HepG2 (cell line): ENCODE data around the gene ZNF474. TPM values are rescaled to one million over a fixed set of nuclear protein-coding genes. Genes with fewer than 3 reads are reported as not detected.

ENCODE experiments used
- ATAC-seq: fragments of 200-7000 bp; cut with Tn5 transposase; 3 replicates; pipeline ENCODE4 v1.9.1; 2020; ENCODE audit warnings: mild to moderate bottlenecking, moderate library complexity
- BruUV-seq: library from RNA; stranded (reverse); fragments of 400-500 nt; replicated peaks from 2 replicates; lab custom pipeline; 2021; lab: Mats Ljungman, UMichigan
- CTCF ChIA-PET: fragments of 300-600 bp; formaldehyde crosslinking; extraction: SDS; loops from one replicate; lab custom pipeline; 2021; ENCODE audit warnings: low total read pairs, inconsistent platforms, low intra/inter-chr PET ratio; lab: Yijun Ruan, JAX
- POLR2A ChIA-PET: fragments of 350-600 bp; sonication (Branson Sonifier 250); formaldehyde crosslinking; loops from one replicate; lab custom pipeline; 2020; ENCODE audit warnings: antibody characterized with exemption, inconsistent platforms; lab: Yijun Ruan, JAX
- DNase-seq: peaks from one replicate; pipeline ENCODE4 v3.0.0-alpha.2; 2015; ENCODE audit warnings: low spot score
- FAIRE-seq: peaks from 3 replicates; lab custom pipeline; 2011; peaks lifted over from hg19 to GRCh38; lab: Jason Lieb, UNC
- H2AFZ ChIP-seq: one replicate; pipeline ENCODE4 v1.6.1; 2011; ENCODE audit warnings: low read length, inconsistent platforms
- H3K27ac ChIP-seq: fragments of 300-600 bp; 3 replicates; pipeline ENCODE4 v1.8.0; 2011; ENCODE audit warnings: mixed run types, mild to moderate bottlenecking, mixed read lengths, low read length, inconsistent platforms; ENCODE audit not compliant: insufficient read depth; ENCODE audit errors: extremely low read length
- H3K27me3 ChIP-seq, 2 experiments: fragments of 200-600 bp in 1 of 2; 2 replicates in 1 of 2; 3 replicates in 1 of 2; pipeline versions ENCODE4 v1.6.0 to v1.8.0; 2011; ENCODE audit warnings: low read length in 2 of 2, mild to moderate bottlenecking in 2 of 2, moderate library complexity in 2 of 2, inconsistent platforms in 1 of 2; ENCODE audit not compliant: insufficient read depth in 2 of 2, control insufficient read depth in 1 of 2
- H3K36me3 ChIP-seq, 2 experiments: fragments of 200-600 bp in 1 of 2; replicated peaks in 1 of 2; 2 replicates in 1 of 2; 3 replicates in 1 of 2; pipeline versions ENCODE4 v1.5.1 to v1.8.0; 2011; ENCODE audit warnings: low read length in 2 of 2, inconsistent platforms in 1 of 2; ENCODE audit not compliant: insufficient read depth in 2 of 2, control insufficient read depth in 1 of 2
- H3K4me1 ChIP-seq: 2 replicates; pipeline ENCODE4 v1.5.1; 2012; ENCODE audit warnings: low read length, inconsistent platforms; ENCODE audit not compliant: insufficient read depth
- H3K4me2 ChIP-seq: 2 replicates; pipeline ENCODE4 v1.6.0; 2011; ENCODE audit warnings: low read depth, low read length, inconsistent platforms
- H3K4me3 ChIP-seq, 3 experiments: fragments of 200-600 bp in 1 of 3; sonication (generic), shearing (Covaris generic) in 1 of 3; replicated peaks in 1 of 3; 2 replicates each; pipeline ENCODE4 v1.5.1; 2011 to 2016; ENCODE audit warnings: low read length in 3 of 3, inconsistent platforms in 2 of 3, low read depth in 2 of 3, mild to moderate bottlenecking in 2 of 3, control low read depth in 1 of 3, mixed read lengths in 1 of 3; ENCODE audit not compliant: insufficient read depth in 1 of 3
- H3K79me2 ChIP-seq: one replicate; pipeline ENCODE4 v1.6.1; 2011; ENCODE audit warnings: low read length, inconsistent platforms; ENCODE audit not compliant: insufficient read depth
- H3K9ac ChIP-seq: 2 replicates; pipeline ENCODE4 v1.6.0; 2011; ENCODE audit warnings: mild to moderate bottlenecking, low read depth, low read length, inconsistent platforms; ENCODE audit not compliant: insufficient read depth
- H3K9me3 ChIP-seq: 2 replicates; pipeline ENCODE4 v1.5.1; 2012; ENCODE audit warnings: mild to moderate bottlenecking, low read length
- H4K20me1 ChIP-seq: 2 replicates; pipeline ENCODE4 v1.6.0; 2011; ENCODE audit warnings: inconsistent platforms, mild to moderate bottlenecking, low read length, moderate library complexity; ENCODE audit not compliant: insufficient read depth
- ETV5 ChIP-seq: IDR thresholded peaks from 2 replicates; pipeline ENCODE4 v1.6.1; 2018; ENCODE audit warnings: missing biosample characterization, missing genetic modification reagents, inconsistent platforms, borderline replicate concordance
- FOXA1 ChIP-seq, 2 experiments: fragments of 450-650 bp in 1 of 2; sonication (generic) in 1 of 2; formaldehyde crosslinking in 1 of 2; IDR thresholded peaks; 2 replicates each; pipeline versions ENCODE4 v1.4.0 to v1.6.1; 2016 to 2020; ENCODE audit warnings: missing genetic modification reagents in 1 of 2
- IRF2 ChIP-seq: IDR thresholded peaks from 2 replicates; pipeline ENCODE4 v1.6.1; 2018; ENCODE audit warnings: missing genetic modification reagents, missing compliant biosample characterization
- JDP2 ChIP-seq: sonication (generic); formaldehyde crosslinking; IDR thresholded peaks from 2 replicates; pipeline ENCODE4 v1.8.1; 2022; ENCODE audit warnings: missing genetic modification reagents, borderline replicate concordance
- MAFG ChIP-seq: sonication (generic); formaldehyde crosslinking; IDR thresholded peaks from 2 replicates; pipeline ENCODE4 v1.5.1; 2020; ENCODE audit warnings: mild to moderate bottlenecking, missing genetic modification reagents
- MED1 ChIP-seq: sonication (generic); formaldehyde crosslinking; IDR thresholded peaks from 2 replicates; pipeline ENCODE4 v1.4.0; 2020; ENCODE audit warnings: missing genetic modification reagents
- NFKBIZ ChIP-seq: IDR thresholded peaks from 2 replicates; pipeline ENCODE4 v1.6.1; 2018; ENCODE audit warnings: missing genetic modification reagents, missing compliant biosample characterization
- NR3C1 ChIP-seq: sonication (generic); formaldehyde crosslinking; IDR thresholded peaks from 2 replicates; pipeline ENCODE4 v1.4.0; 2020; ENCODE audit warnings: missing genetic modification reagents
- PTBP1 ChIP-seq: fragments of 200-400 bp; formaldehyde crosslinking; IDR thresholded peaks from 2 replicates; pipeline ENCODE4 v1.6.1; 2018; ENCODE audit warnings: low read length, low read depth; ENCODE audit not compliant: poor library complexity, severe bottlenecking
- RARA ChIP-seq: IDR thresholded peaks from 2 replicates; pipeline ENCODE4 v1.6.1; 2016; ENCODE audit warnings: missing genetic modification reagents, missing compliant biosample characterization
- ZBTB3 ChIP-seq: sonication (generic); formaldehyde crosslinking; IDR thresholded peaks from 2 replicates; pipeline ENCODE4 v1.4.0; 2020; ENCODE audit warnings: low read depth, mild to moderate bottlenecking, moderate library complexity, missing genetic modification reagents, borderline replicate concordance
- ZBTB7B ChIP-seq: sonication (generic); formaldehyde crosslinking; IDR thresholded peaks from 2 replicates; pipeline ENCODE4 v1.4.0; 2020; ENCODE audit warnings: missing genetic modification reagents
- ZNF230 ChIP-seq: sonication (generic); formaldehyde crosslinking; IDR thresholded peaks from 2 replicates; pipeline ENCODE4 v1.4.0; 2020; ENCODE audit warnings: mild to moderate bottlenecking, missing genetic modification reagents
- ZNF484 ChIP-seq: sonication (generic); formaldehyde crosslinking; IDR thresholded peaks from 2 replicates; pipeline ENCODE4 v1.5.1; 2020; ENCODE audit warnings: mild to moderate bottlenecking, low read depth, missing genetic modification reagents, borderline replicate concordance
- ZNF598 ChIP-seq: sonication (generic); formaldehyde crosslinking; IDR thresholded peaks from 2 replicates; pipeline ENCODE4 v1.5.1; 2020; ENCODE audit warnings: mild to moderate bottlenecking, missing genetic modification reagents, borderline replicate concordance
- WGBS: methylation state at CpG from one replicate; pipeline ENCODE4 v1.1.6; 2017; ENCODE audit warnings: low lambda C conversion rate; 5-methylcytosine and 5-hydroxymethylcytosine counted together
- in situ Hi-C: cut with HindIII; loops from 2 replicates; pipeline ENCODE4 v1.10.0; 2017; ENCODE audit warnings: low pct_unique_long_range_greater_than_20kb; ENCODE audit not compliant: extremely low pct_ligation_motif_present
- intact Hi-C: fragments of 100-400 bp; cut with micrococcal nuclease; formaldehyde crosslinking; loops from one replicate; pipeline ENCODE4 v1.10.0; 2022; ENCODE audit not compliant: unreplicated experiment
- polyA plus RNA-seq, 8 experiments: library from polyadenylated mRNA; depleted of rRNA in 3 of 8; stranded (reverse) in 7 of 8; unstranded in 1 of 8; fragments of >200 nt; fragmentation: Illumina TruSeq in 4 of 8; extraction: Trizol in 4 of 8; gene quantifications; 2 replicates each; pipeline versions ENCODE4 v1.2.1 to v1.2.3, GENCODE V29; 2011 to 2016; ENCODE audit warnings: low read depth in 4 of 8, missing spikeins in 1 of 8, mixed read lengths in 1 of 8; ENCODE audit not compliant: insufficient read depth in 1 of 8
- total RNA-seq, 5 experiments: library from RNA; depleted of rRNA; stranded (reverse); fragments of >200 nt; fragmentation: Illumina TruSeq; extraction: Trizol; gene quantifications; 2 replicates each; pipeline ENCODE4 v1.2.3, GENCODE V29; 2016; ENCODE audit warnings: low read depth in 1 of 5
- TF ChIP-seq, protein P1 (sequence below): sonication (generic); formaldehyde crosslinking; IDR thresholded peaks from 2 replicates; pipeline ENCODE4 v1.5.0; 2020; ENCODE audit warnings: missing genetic modification reagents
- TF ChIP-seq, protein P2 (sequence below): sonication (generic); formaldehyde crosslinking; IDR thresholded peaks from 2 replicates; pipeline ENCODE4 v1.5.0; 2020; ENCODE audit warnings: missing genetic modification reagents, mild to moderate bottlenecking, borderline replicate concordance
- TF ChIP-seq, protein P3 (sequence below): sonication (generic); formaldehyde crosslinking; IDR thresholded peaks from 2 replicates; pipeline ENCODE4 v1.4.0; 2020; ENCODE audit warnings: mild to moderate bottlenecking, missing genetic modification reagents
- TF ChIP-seq, protein P4 (sequence below): sonication (generic); formaldehyde crosslinking; IDR thresholded peaks from 2 replicates; pipeline ENCODE4 v1.4.0; 2020; ENCODE audit warnings: missing genetic modification reagents

The ZNF474 gene
- total and polyA plus RNA-seq, 2 of the 13 experiments (the other 11 are each of a cell fraction or from before 2014, with no cell fraction given): 0.07 TPM; not detected in 1

DNA sequence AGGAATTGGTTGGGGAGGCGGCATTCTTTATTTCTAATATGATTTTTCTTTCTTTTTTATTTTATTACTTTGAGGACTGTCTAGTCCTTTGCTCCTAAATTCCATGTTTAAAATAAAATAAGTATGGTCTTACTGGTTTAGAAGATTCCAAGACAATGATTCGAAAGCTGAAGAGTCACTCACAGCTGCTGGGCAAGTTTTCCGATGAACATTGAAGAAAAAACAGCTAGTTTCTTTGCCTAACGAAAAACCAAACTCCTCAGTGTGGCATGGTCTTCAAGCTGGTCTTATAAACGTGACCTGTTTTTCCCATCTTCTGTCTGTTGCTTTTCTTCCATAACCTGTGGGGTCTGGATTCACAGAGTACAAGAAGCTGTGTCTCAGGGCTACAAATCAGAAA lies 25.1 kb downstream of the ZNF474 start:
- POLR2A ChIA-PET: no interaction called here
- intact Hi-C loops: no loop called here
- in situ Hi-C loops: no loop called here

More for the DNA sequence above, 25.1 kb downstream of the ZNF474 start:
- Histone ChIP-seq H4K20me1 (no peaks in the 10 kb centered on the region; the same call in 1 of the 2 replicates), H3K27ac (no peak overlapping the region), H3K4me1 (no peaks in the 10 kb centered on the region), H2AFZ (no peak overlapping the region), H3K27me3 (no peaks in the 10 kb centered on the region; a peak in 1 of 5 replicates), H3K4me2 (no peak overlapping the region), H3K9me3 (no peaks in the 10 kb centered on the region), H3K4me3 (no peak overlapping the region), H3K9ac (no peak overlapping the region), H3K79me2 (no peaks in the 10 kb centered on the region), H3K36me3 (no peaks in the 10 kb centered on the region)
- DNase-seq: no peak
- TF ChIP-seq, protein P1, sequence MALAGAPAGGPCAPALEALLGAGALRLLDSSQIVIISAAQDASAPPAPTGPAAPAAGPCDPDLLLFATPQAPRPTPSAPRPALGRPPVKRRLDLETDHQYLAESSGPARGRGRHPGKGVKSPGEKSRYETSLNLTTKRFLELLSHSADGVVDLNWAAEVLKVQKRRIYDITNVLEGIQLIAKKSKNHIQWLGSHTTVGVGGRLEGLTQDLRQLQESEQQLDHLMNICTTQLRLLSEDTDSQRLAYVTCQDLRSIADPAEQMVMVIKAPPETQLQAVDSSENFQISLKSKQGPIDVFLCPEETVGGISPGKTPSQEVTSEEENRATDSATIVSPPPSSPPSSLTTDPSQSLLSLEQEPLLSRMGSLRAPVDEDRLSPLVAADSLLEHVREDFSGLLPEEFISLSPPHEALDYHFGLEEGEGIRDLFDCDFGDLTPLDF (CRISPR knock-in tag): no peak
- TF ChIP-seq IRF2 (CRISPR knock-in tag) (no peak), ZNF598 (no peak), ZNF484 (no peak), ZBTB7B (no peak), PTBP1 (no peak), RARA (CRISPR knock-in tag) (no peak), FOXA1 (IDR thresholded peaks at IDR 0.05) (no peak), FOXA1 (CRISPR knock-in tag; IDR thresholded peaks at IDR 0.05) (no peak), JDP2 (CRISPR knock-in tag) (no peak), NR3C1 (CRISPR knock-in tag) (no peak), NFKBIZ (no peak), MED1 (no peak), ZNF230 (no peak), ETV5 (CRISPR knock-in tag) (no peak), MAFG (CRISPR knock-in tag) (no peak), ZBTB3 (CRISPR knock-in tag) (no peak)
- TF ChIP-seq, protein P2, sequence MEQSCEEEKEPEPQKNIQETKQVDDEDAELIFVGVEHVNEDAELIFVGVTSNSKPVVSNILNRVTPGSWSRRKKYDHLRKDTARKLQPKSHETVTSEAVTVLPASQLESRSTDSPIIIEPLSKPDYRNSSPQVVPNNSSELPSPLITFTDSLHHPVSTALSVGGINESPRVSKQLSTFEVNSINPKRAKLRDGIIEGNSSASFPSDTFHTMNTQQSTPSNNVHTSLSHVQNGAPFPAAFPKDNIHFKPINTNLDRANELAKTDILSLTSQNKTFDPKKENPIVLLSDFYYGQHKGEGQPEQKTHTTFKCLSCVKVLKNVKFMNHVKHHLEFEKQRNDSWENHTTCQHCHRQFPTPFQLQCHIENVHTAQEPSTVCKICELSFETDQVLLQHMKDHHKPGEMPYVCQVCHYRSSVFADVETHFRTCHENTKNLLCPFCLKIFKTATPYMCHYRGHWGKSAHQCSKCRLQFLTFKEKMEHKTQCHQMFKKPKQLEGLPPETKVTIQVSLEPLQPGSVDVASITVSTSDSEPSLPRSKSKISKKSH (CRISPR knock-in tag): no peak
- TF ChIP-seq, protein P3, sequence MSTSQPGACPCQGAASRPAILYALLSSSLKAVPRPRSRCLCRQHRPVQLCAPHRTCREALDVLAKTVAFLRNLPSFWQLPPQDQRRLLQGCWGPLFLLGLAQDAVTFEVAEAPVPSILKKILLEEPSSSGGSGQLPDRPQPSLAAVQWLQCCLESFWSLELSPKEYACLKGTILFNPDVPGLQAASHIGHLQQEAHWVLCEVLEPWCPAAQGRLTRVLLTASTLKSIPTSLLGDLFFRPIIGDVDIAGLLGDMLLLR (CRISPR knock-in tag): no peak
- TF ChIP-seq, protein P4, sequence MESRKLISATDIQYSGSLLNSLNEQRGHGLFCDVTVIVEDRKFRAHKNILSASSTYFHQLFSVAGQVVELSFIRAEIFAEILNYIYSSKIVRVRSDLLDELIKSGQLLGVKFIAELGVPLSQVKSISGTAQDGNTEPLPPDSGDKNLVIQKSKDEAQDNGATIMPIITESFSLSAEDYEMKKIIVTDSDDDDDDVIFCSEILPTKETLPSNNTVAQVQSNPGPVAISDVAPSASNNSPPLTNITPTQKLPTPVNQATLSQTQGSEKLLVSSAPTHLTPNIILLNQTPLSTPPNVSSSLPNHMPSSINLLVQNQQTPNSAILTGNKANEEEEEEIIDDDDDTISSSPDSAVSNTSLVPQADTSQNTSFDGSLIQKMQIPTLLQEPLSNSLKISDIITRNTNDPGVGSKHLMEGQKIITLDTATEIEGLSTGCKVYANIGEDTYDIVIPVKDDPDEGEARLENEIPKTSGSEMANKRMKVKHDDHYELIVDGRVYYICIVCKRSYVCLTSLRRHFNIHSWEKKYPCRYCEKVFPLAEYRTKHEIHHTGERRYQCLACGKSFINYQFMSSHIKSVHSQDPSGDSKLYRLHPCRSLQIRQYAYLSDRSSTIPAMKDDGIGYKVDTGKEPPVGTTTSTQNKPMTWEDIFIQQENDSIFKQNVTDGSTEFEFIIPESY (CRISPR knock-in tag): no peak
- WGBS: 32% methylated on average over 5 of the region's 5 CpGs
- no TSS peak for BruUV-seq
- CTCF ChIA-PET: no interaction called here
- no peak for FAIRE-seq
- ATAC-seq: no peak
